GM03348 (cell line): ENCODE data around the gene CHST11.

ENCODE experiments used
- DNase-seq: peaks from one replicate; pipeline ENCODE4 v3.0.0; 2012; ENCODE audit warnings: low spot score

CHST11 gene

GRCh38 chr12:104585448-104586055 is 128.8 kb downstream of the CHST11 start:
- no peak for DNase-seq

DNA sequence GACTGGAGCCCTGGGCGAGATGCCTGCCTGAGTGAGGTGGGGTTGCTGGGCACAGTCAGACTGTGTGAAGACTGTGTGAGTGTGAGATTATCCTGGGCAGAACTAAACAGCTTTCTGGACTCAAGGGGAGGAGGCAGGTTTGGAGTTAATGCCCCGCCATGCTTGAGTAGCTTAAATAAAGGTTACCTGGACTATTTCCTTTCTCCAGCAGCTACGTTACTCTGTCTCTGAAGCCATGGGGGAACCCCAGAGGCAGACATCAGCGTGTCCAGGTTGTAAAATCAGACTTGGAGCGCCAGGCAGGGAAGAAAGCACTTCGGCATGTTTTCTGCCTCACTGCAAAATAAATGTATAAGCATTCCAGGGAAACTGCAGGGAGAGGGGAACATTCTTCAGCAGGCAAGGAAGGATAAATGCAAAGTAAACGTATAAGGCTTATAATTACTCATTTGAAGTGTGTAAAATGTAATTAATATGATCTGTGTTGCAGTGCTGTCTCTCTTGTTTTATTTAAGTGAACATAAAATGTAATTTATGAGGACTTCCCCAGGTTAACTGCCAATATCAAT is 129.7 kb downstream of the CHST11 start:
- DNase-seq, result no peak

DNA sequence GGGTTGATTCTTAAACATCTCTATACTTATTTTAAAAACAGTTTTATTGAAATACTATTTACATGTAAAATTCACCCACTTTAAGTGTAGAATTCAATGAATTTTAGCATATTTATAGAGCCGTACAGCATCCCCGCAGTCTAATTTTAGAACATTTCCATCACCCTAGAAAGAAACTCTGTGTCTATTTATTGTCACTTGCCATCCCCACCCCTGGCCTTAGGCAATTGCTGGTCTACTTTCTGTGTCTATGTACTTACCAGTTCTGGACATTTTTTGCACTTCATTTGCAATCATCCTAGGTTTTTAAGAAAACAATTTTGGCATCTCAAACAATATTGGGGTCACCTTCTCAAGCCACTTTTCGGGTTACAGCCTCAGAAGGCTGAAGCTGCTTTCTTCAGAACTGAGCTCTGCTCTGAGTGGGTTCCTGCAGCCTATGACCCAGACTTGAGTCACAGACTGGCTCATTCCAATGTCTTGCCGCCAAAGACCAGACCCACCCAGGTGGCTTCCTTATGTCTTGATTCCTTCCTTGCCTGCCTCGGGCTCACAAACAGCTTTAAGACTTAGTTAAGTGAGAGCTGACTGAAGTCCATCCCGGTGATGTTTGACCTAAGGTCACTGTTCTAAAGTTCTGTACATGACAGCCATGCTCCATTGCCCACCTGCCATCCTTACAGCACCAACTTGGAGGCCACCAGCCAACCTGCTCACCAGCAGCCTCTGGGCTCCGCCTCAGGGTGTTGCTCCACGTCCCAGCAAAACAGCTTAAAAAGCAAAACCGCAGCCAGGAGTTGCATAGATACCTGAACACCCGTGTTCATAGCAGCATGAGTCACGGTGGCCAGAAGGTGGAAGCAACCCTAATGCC is 131.5 kb downstream of the CHST11 start:
- DNase-seq, result peak; percentile 79

- no peak for DNase-seq
Observed at GRCh38 chr12:104588921-104589590, 132.3 kb downstream of the CHST11 start.

- DNase-seq, result no peak
Observed at GRCh38 chr12:104590022-104590421, 133.3 kb downstream of the CHST11 start.

GRCh38 chr12:104591257-104591885 is 134.6 kb downstream of the CHST11 start:
- DNase-seq, result no peak

GRCh38 chr12:104593482-104593881 is 136.7 kb downstream of the CHST11 start:
- DNase-seq, result no peak

DNA sequence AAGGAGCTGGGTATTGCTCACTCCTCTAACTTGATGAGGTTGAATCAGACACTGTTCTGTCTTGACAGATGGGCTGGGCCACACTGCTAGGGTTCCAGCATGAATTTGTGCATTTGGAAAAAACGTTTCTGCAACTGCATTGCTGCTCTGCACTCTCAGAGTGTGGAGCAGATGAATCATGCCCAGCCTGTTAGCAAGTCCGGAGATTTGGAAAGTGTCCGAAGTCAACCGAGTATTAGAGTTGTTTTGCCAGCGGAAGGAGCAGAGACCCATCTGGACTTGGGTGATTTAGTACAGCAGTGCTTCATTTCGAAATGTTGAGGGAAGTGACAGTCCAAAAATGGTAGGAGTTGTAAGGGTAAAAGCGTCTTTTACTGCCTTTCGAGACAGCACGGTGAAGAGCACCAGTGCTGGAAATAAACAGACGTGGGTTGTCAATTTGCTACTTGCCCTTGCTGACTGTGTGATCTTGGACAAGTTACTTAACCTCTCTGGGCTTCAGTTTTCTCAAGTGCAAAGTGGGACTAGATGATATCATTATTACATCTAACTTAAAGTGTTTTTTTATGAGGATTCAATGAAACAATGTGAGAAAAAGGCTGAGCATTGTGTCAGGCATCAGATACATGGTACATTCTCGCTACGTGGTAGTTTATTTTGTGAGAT is 139.5 kb downstream of the CHST11 start:
- peak; percentile 89 for DNase-seq

- no peak for DNase-seq
Observed at GRCh38 chr12:104596898-104597843, 140.4 kb downstream of the CHST11 start.

DNA sequence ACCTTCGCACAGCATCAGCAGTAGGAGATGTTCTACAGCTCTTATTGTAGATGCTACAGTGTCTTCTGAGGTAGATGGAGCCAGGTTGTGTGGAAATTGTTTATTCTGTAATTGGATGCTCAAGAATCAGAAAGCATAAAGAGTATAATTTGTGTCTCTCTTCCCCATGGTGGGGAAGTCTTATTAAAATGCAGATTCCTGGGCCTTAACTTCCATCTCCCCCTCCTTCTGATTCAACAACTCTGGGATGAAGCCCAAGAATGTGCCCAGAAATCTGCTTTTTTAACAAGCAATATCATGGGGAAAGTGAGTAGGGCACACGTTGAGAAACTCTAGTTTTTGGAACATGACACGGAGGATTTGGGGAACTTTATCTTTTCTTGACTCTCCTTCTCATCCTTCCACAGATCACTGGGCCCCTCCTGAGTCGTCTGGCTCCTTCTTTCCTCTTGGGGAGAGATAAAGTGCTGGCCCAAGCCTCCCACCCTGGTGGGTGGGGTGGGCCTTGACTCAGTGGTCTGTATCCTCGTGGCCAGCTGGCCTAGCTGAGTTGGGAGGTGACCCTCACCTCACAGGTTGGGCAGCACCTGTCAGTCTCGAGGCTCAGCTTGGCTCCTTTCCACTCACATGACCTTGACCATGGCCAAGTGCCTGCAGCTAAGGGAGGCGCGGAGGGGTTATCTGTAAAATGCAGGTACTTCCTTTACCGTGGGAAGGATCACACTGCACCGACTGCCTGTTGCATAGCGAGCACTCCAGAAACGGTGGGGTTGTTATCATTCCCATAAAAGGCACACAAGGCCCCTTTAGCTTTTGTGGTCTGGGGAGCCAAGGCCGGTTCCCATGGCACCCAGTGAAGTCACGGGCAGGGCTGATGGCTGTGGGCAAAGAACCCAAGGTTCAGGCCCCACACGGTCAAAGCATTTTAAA is 141.9 kb downstream of the CHST11 start:
- no peak for DNase-seq

- DNase-seq, result no peak
Observed at GRCh38 chr12:104599272-104600035, 142.7 kb downstream of the CHST11 start.

GRCh38 chr12:104600036-104600712 is 143.4 kb downstream of the CHST11 start:
- DNase-seq, result no peak

DNA sequence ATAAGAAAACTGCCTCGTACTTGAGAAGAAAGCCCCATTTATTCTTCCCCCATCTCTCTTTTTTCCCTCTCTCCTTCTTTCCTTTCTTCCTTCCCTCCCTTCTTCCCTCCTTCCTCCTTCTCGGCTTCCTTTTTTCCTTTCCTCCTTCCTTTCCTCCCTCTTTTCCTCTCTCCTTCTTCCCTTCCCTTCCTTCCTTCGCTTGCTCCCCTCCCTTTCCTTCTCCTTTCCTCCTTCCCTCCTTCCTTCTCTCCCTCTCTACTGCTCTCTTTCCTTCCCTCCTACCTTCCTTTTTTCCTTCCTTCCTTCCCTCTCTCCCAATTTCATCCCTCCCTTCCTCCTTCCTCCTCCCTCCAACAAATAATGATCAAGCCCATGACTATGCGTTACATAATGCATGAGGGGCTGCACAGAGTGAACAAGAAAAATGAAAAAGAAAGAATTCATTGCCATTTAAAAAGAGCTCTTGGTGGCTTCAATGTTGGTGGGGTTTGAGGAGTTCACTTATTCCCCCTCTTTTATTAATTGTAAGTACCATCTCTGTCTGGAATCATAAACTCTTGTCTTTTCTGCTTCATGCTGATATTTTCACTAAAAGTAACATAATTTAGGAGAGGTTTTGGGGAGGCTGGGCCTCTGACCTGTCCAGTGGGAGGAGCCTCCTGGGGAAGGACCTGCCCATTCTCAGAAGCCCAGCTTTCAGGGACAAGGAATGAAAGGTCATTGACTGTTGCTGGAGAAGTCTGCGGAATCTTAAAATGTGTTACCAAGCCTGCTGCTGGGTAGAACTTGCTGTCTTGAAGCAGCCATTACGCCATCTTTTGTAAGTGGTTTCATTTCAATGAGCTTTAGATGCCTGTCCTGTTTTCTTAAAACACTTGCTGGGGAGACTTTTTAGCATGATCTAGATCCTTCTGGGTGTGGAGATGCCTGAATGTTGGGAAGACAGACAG is 144.3 kb downstream of the CHST11 start:
- no peak for DNase-seq

GRCh38 chr12:104602406-104602805 is 145.7 kb downstream of the CHST11 start:
- no peak for DNase-seq

DNA sequence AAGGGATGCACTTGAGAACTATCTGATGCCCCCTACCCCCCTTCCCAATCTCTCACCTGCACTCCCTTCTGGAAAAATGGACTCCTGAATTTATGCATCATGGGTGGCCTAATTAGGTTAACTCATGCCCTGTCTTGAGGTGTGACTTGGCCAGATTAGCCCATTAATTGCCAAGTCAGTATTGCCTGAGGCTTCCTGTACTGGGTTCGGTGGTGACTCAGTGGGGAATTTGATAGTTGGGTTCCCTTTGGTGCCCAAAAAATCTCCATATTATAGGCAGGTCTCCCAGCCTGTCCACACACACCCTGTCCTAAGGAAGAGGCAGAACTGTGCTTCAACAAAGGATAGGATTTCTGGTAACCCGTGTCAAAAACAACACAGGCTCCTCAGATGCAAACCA is 146.1 kb downstream of the CHST11 start:
- DNase-seq, result no peak

- DNase-seq, result peak; percentile 50
Observed at GRCh38 chr12:104603545-104603973, 146.8 kb downstream of the CHST11 start.
